Measurements from ENCODE around the gene RELN.

The RELN gene

DNA sequence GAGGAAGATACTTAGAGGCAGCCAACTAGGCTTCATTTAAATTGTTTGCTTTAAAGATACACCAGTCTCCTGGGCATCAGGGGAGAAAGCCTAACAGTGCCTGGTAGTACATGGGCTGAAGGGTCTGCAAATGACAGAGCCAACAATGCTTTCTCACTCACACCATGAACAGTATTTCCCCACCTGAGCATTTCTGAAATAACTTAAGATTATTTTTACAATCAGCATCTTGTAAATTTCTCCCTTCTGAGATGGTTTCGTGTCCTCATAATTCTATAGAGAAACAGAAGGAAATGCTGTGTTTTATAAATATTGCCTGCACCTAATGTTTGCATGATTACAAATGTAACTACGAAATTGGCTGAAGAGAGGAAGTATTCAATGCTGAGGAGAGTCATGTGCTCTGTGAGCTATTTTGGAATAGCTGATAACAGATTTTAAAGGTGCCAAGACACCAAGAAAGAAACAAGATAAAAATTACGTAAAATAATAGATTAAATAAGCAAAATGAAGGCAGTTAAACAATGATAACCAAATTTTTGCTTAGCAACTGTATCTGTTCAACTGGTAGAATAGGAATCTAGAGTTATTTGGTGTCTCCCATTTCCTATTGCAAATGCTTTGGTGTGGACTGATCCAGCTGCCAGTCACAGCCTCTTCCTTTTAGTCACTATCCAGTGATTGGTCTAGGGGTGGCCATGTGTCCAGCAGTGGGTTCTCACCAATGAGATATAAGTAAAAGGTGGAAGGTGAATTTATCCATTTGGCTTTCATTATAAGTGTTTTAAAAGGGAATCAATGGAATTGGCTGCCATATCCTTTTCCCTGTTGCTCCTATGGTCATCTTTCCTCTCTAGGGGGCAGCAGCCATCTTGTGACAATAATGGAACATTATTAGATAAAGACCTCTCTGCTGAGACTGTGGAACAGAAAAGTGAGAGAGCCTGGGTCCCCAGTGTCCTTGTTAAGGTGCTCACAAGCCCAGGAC lies 375.5 kb downstream of the RELN start:
- DNase-seq = no peak

- DNase-seq = no peak
These were observed 379.7 kb downstream of the RELN start for GRCh38 chr7:103609778-103610177.

GRCh38 chr7:103605640-103606039 lies 383.8 kb downstream of the RELN start:
- DNase-seq = no peak

DNA sequence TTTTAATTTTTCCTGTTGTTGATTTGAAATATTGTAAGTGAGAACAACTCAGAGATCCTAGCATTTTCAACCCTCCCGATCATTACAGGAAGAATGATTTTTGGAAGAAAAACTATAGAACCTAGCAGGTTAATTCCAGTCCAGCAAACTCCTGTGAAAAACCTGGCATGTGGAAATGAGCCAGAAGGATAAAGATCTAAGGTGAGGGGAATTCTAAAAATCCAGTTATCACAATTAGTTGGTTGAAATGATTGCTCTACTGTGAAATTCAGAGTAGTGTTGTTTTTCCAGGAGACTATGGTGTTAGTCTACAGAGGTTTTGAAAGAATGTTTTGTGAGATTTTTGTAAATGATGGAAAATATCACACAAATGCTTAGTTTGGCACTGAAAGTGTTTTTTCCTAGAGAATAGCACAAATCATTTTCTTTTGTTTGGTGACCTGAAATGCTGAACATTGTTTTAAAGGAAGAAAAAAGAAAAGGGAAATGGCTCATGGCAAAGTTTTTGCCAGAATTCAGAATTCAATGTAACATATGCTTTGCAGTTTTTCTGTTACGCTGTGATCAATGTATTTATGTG lies 391.0 kb downstream of the RELN start:
- DNase-seq = no peak

GRCh38 chr7:103597606-103598005 lies 391.9 kb downstream of the RELN start:
- no peak for DNase-seq

DNA sequence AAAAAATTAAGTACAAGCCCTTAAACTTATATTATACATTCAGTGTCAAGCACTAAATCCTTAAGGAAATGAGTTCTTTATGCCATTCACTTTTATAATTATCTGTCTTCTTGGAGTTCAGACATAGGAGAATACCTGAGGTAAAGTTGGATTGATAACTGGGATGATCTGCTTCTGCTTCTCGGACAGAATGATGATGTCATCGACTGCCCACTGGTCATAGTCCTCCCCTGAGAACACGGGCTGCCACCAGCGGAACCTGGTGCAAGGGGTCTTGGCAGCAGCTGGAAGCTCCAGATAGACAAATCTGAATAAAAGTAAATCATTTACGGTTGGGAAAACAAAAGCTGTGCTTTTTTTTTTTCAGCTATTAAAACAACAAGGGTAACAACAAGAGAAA lies 395.3 kb downstream of the RELN start:
- no peak for DNase-seq

DNA sequence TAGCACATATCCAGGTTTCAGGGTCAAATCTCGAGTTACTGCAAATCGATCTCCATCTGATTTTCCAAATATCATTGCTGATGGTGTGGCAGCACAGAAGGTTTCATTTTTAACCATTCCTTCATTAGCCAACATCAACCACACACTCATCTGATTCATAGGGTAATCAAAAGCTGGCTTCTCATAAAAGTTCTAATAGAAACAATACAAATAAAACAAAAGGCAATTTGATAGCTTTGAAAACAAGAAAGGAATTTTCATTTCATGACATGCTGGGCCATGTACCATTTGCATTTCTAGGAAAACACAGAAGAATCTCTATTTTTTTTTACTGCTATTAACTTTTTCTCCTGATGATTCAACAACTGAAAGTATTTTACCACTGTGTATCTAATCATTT lies 395.8 kb downstream of the RELN start:
- DNase-seq = no peak

DNA sequence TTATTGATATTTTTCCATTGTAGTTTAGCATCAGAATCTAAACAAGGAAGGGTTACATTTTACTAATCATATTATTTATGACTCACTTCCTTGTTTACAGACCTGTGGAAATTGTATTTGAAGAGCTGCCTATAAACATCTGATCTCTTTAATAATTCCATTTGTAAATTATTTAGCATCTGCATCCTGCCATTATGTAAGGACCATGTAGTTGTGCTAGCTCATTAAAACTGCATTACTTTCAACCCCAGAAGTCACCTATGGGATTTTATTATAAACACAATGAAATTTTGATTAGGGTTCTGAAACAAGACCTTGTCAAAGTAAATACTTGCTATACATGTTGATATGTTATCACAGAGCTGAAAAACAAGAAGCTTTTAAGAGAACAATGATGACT lies 396.6 kb downstream of the RELN start:
- DNase-seq = no peak

- no peak for DNase-seq
These were observed 397.3 kb downstream of the RELN start for GRCh38 chr7:103592187-103592586.

DNA sequence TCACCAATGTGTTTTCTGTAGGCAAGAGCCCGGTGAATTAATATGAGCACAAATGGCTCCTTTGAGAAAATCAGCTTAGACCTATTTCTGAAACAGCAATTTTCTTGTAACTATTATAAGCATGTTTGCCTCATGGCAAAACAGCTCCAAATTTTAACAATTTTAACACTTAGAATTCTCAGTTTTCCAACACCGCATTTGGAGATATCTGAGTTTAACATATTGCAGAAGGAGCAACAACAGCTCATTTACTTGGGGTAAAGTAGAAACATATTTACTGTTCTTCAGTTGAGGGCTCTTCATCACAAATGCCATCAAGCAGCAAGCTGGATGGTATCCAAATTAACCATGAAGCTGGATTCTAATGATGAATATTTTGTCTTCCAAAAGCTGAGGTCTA lies 409.4 kb downstream of the RELN start:
- DNase-seq = no peak

DNA sequence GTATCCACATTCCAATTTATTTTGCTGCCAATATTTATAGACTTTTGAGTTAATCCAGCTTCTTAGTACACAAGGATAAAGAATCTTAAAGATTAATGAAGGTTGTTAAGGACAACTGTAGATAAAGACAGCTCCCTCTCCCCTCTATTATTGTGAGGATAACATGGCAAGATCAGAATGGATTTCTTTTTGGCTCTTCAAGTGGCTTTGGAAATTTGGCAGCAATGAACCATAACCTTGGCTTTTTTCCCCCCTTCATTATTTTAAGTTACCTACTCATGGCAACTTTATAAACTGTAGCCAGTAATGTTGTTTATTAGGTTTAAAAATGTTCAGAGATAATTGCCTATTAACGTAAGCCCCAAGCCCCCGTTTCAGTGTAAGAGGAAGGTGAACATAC lies 412.4 kb downstream of the RELN start:
- no peak for DNase-seq

DNA sequence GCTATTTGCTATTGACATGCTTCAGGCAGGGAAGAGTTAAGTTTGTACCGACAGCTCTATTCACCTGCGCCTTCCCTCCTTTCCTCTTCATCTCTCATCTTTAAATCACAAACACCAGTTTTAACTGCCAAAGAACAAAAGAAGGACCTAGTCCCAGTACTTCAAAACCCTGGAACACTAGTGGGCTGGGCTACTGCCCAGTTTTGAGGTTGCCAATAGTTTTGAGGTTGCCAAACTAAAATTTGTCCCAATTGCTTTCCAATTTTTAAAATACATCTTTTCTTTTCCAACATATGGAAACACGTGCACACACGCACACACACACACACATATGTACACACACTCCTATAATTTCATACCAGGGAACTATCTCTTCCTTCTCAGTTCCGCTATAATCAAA lies 412.8 kb downstream of the RELN start:
- no peak for DNase-seq

- no peak for DNase-seq
These were observed 414.9 kb downstream of the RELN start for GRCh38 chr7:103574576-103574975.

DNA sequence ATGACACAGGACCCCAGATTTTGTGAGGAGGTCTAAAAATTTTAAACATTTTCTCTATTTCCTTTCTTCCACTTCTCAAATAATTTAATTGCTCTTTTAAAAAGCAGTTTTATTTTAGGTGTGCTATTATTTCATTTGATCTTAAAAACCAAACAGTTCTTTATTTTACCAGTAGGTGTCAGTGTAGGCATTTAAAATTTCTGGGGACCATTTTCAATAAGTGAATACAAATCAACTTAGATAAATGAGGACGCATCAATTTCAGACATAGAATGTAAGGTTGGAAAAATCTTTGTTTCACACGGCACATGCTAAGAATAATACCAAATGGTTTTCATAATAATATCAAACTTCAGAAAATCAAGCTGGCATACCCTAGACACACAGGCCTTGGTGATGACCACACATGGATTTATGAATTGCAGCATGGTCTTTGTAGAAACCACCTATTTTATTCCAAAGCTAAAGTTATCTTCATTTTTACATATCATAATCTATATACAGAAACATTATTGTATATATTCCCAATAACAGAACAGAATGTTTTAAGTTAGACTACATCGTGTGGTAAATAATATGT lies 415.9 kb downstream of the RELN start:
- peak; percentile 14 for DNase-seq

GRCh38 chr7:103571586-103571985 lies 417.9 kb downstream of the RELN start:
- DNase-seq = no peak

DNA sequence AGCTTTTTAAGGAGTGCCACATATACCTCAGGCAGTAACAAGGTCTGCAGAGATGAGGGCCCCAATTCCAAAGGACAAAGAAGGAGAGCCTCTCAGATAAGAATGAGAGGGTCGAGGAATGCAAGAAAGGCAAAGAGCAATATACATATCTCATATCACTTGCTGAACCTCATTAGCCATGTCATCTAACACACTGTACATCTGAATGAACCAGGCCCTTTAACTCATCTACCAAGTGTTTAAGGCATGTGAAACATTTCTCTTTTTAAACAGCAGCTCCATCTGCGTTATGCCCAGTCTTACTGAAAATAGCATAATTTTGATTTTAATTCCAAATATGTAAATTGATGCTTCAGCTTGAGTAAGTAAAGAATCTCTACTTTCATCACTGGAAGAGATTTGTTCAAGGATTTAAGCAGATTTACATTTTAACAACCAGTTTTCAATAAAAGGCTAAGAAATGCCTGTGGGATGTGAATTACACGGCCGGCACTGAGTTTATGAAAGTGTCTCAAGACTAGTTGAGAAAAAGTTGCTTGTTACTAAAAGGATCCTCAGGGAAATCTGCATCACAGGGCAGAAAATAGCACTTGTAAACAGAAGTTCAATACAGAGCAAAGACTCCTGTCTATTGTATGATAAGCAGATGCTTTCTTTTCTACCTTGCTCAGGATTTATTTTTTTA lies 419.7 kb downstream of the RELN start:
- DNase-seq = no peak

DNA sequence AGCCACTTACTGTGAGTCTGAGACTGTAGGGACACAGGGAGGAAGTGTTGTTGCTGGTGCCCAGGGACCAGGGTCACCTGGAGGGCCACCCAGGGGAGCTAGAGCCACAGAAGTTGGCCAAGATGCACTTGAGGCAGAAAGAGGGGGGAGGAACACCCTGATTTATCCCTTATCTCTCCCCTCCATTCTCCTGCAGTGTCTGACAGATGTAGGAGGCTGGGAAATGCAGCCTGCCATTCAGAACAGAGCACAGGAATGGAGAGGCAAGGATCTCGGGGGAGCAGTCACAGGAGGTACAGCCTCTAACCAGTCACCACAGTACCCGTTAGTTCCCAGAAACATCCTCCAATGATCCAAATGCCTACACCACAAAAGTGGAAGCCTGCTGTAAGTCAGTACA lies 425.0 kb downstream of the RELN start:
- DNase-seq = no peak

DNA sequence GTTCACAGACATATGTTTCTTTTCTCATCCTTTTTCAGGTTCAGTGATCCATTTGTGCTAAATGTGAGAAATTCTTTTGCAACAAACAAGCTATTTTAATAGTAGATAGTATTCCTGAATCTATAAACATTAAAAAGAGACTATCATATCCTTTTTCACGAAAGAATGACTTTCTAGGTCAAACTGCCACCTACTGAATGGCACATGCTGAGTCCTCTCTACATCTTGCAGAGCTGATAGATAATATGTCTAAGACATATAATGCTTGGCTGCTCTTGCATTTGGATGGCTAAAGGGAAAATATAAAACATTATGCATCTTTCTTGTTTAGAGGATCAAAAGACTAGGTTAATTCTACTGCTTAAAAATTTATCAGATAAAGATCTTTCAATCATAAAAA lies 429.3 kb downstream of the RELN start:
- DNase-seq = no peak

GRCh38 chr7:103551016-103551415 lies 438.4 kb downstream of the RELN start:
- no peak for DNase-seq

DNA sequence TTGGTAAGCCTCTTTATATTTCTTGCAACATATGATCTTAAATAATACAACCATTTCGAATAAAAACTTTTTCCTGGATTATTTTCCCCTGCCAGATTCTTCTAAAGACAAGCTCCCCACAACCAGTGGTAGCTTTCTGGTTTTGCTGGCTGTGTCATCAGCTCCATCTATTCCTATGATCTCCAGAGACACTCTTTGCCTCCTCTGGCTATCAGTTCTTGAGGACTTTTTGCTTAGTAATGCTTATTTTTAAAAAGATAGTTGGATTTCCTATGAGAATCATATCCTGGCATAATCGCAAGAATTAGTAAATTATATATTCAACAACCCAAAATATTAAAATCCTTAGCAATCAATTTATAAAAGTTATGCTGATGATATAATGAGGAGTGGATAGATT lies 439.7 kb downstream of the RELN start:
- DNase-seq = no peak

DNA sequence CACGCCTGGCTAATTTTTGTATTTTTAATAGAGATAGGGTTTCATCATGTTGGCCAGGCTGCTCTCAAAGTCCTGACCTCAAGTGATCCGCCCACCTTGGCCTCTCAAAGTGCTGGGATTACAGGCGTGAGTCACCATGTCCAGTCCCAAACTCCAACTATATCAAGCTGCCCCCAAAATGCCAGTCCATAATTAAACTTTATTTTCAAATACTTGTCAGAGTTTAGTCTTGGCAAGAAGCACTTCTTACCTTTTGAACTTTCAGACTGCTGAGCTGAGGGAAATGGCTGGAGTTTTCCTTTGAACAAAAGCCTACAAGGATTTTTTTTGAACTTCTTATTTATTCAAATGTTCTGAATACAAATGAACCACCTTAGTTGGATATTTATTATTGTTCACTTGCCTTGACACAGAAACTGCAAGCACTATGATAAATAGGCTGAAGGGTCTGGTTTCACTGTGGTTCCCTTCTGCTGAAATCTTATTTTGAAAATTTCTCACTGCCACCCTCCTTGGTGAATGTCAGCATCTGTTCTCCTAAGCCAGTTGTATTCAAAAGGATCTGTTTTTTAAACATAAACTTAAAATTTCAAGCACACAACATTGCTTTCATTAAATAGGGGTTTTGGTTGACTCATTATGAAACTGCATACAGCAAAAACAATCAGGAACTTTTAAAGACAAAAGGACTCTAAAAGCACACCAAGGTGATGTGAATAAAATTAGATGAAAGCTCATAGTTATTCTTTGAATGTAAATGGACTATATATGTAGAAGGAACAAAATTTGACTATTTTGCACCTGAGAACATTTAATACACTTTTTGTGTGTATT lies 441.8 kb downstream of the RELN start:
- no peak for DNase-seq

- DNase-seq = no peak
These were observed 447.0 kb downstream of the RELN start for GRCh38 chr7:103542470-103542869.

DNA sequence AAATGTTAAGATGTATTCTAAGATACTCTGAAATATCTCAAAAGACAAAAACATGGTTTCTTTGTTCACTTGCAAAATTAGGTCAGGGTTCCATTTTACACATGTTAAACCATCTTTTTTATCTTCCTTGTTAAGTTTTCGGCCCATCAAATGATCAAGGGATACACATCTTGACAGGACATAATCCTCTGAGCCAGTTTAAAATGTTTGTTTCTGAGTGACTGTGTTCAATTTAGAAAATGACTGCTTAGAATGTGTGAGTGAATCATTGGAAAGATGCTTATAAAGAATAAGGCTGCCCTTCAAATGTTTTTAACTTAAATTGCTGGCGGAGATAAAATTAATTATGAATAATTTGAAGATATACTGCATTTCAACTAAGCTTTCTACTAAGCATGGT lies 447.5 kb downstream of the RELN start:
- DNase-seq = no peak

All from NCI-H1105 (cell line).